ENCODE measurements around the gene CARMIL1.

The CARMIL1 gene

DNA sequence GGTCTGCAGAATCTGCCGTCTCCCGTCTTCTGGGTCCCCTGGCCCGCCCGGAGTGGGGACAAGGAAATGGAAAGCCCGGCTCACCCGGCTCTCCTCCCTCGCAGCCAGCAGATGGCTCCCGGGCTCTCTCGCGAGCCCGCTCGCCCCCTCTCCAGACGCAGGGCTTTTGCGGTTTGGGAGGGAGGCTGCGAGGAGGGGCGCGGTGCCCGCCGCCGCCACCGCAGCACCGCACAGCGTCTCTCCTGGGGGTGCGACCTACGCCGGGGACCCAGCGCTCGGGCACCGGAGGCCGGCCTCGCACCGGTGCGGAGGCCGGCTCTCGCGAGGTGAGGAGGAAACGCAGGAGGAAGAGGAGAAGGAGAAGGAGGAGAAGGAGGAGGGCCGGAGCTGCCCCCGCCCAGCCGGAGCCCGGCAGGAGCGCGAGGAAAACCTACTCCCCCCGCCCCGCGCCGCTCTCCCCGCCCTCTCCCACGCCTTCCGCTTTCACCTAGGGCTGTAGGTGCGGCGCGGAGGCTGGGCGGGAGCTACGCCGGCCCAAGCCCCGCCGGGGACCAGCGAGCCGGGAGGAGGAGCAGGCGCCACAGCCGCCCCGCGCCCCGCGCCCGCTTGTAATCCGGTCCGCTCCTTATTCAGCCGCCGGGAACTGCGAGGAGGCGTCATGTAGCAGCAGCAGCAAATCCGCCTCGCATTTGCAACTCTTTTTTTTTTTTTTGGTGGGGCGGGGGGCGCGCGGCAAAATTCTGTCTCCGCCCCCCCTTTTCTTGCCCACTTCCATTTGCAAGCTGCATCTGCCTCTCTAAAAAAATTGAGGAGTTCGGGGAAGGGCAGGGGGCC is at the start of gene CARMIL1:
CARMIL1 (plus strand) TSS at position 461 of the 834 bp plus-strand sequence. CDS start 422 bp downstream, outside the sequence.
- peak; percentile 61 for DNase-seq (ENCODE audit: low read depth)
- peak within 1 kb of the TSS; percentile 73 for H3K4me3 ChIP-seq (ENCODE audit: low read depth, low read length)
- TF ChIP-seq, protein P1, sequence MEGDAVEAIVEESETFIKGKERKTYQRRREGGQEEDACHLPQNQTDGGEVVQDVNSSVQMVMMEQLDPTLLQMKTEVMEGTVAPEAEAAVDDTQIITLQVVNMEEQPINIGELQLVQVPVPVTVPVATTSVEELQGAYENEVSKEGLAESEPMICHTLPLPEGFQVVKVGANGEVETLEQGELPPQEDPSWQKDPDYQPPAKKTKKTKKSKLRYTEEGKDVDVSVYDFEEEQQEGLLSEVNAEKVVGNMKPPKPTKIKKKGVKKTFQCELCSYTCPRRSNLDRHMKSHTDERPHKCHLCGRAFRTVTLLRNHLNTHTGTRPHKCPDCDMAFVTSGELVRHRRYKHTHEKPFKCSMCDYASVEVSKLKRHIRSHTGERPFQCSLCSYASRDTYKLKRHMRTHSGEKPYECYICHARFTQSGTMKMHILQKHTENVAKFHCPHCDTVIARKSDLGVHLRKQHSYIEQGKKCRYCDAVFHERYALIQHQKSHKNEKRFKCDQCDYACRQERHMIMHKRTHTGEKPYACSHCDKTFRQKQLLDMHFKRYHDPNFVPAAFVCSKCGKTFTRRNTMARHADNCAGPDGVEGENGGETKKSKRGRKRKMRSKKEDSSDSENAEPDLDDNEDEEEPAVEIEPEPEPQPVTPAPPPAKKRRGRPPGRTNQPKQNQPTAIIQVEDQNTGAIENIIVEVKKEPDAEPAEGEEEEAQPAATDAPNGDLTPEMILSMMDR (conservative IDR thresholded peaks at IDR 0.05; ENCODE audit: low read depth, low read length): peak; percentile 69

DNA sequence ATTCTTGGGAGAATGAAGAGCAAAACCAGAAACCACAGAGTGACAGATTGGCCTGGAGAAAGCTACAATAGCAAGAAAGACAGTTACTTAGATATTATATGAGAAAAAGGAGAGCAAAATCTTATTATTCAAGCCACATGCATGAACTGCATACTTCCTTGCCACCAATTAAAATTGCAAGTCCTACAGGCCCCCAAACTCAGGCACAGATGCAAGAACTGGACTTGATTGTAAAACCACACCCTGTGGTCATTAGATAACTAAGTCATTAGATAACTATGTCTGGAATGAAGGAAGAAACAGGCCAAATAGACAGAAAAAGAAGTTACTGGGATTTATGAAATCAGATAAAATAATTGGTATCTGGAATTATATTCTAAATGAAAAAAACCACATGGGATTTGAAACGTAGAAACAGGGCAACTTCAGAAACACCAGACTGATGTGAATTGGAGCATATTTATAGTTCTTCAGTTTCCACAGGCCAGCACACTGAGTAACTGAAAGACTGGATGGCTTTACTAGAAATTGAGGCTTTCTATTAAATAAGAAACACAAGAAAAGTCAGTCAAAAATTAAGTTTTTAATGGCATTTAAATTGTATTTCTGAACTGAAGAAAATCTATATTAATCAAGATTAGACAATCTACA is 49.4 kb upstream of the CARMIL1 start:
- no peak overlapping the region for H3K4me3 ChIP-seq (ENCODE audit: low read depth, low read length)
- TF ChIP-seq, protein P1 (conservative IDR thresholded peaks at IDR 0.05; ENCODE audit: low read depth, low read length): no peak
- peak; percentile 71 for DNase-seq (ENCODE audit: low read depth)

DNA sequence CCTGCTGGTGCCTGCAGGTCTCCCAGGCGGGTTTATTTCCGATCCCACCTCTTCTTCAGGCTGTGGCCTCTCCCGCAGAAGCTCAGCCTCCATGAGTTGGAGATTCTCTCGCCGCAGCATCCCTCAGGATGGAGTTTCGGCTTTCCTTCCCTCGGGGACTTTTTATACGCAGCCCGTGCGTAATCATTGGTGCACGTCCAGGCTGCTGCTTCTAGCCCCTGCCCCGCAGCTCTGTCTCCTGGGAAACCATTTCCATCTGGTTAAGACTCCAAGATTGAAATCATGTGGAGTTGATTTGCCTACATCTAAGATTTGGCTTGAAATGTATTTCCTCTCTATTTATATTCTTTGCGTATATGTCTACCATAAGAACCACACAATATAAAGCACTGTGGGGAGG is 46.7 kb upstream of the CARMIL1 start:
- H3K4me3 ChIP-seq (ENCODE audit: low read depth, low read length): no peak overlapping the region
- DNase-seq (ENCODE audit: low read depth): peak; percentile 39
- TF ChIP-seq, protein P1 (conservative IDR thresholded peaks at IDR 0.05; ENCODE audit: low read depth, low read length): no peak

DNA sequence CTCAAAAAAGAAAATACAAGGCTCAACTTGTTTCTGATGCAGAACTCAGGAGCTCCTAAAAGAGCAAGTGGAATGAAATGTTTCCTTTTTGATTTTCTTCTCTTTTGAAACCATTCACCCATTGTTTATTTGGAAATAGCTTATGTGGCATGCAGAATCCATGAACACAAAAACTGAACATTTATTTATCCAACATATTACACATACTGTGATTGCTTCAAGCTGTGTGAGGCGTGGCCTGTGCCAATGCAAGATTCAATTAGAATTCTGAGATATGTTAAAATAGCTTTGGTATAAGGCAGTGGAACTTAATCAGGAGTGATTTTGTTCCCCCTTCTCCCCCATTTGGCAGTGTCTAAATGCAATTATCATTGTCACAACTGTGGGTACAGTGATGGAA is 45.9 kb upstream of the CARMIL1 start:
- TF ChIP-seq, protein P1 (conservative IDR thresholded peaks at IDR 0.05; ENCODE audit: low read depth, low read length): no peak
- DNase-seq (ENCODE audit: low read depth): no peak
- no peak overlapping the region for H3K4me3 ChIP-seq (ENCODE audit: low read depth, low read length)

DNA sequence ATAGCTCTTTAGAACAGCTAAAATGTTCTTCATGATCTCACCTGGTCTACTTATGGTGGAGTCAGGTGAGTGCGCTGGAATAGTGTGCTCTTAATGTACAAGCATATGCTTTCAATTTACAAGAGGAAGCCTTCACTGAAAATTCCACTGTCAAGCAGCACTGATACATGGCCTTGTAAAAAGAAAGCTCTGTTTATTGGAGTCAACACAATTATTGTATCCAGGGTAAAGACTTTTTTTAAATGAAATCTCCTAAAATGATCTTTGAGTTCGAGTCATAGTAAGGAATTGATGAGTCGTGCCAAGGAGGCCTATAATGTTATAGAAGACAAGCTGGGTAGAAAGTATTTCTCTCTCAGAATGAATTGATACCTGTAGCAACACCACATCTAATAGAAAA is 41.6 kb upstream of the CARMIL1 start:
- TF ChIP-seq, protein P1 (conservative IDR thresholded peaks at IDR 0.05; ENCODE audit: low read depth, low read length): no peak
- DNase-seq (ENCODE audit: low read depth): no peak
- no peak overlapping the region for H3K4me3 ChIP-seq (ENCODE audit: low read depth, low read length)

- TF ChIP-seq, protein P1 (conservative IDR thresholded peaks at IDR 0.05; ENCODE audit: low read depth, low read length): no peak
- no peak overlapping the region for H3K4me3 ChIP-seq (ENCODE audit: low read depth, low read length)
- no peak for DNase-seq (ENCODE audit: low read depth)
These were observed 40.1 kb upstream of the CARMIL1 start for GRCh38 chr6:25239059-25239458.

All from choroid plexus epithelial cell (primary cell).